ENCODE data around the gene GIGYF2. TPM values are rescaled to one million over a fixed set of nuclear protein-coding genes. Genes with fewer than 3 reads are reported as not detected.
A peak's percentile ranks its signal among the peaks of the same experiment; 100 is the strongest.

The GIGYF2 gene
- total and polyA plus RNA-seq, 2 of the 13 experiments (the other 11 are each of a cell fraction or from before 2014, with no cell fraction given), result 44.9 to 73.5 TPM

GRCh38 chr2:232875256-232876121 lies 178.4 kb downstream of the GIGYF2 start (continued):
- TF ChIP-seq ZNF318 (CRISPR knock-in tag; IDR thresholded peaks at IDR 0.05), result 0 out of 2 replicates have a peak, but pooled peaks have one; percentile 29
- 0 out of 2 replicates have a peak, but pooled peaks have one; percentile 73 for TF ChIP-seq ZNF34 (CRISPR knock-in tag; IDR thresholded peaks at IDR 0.05; ENCODE audit: borderline replicate concordance)
- no peak for TF ChIP-seq ZSCAN30 (CRISPR knock-in tag; IDR thresholded peaks at IDR 0.05)
- TF ChIP-seq ZFP82 (CRISPR knock-in tag; IDR thresholded peaks at IDR 0.05; ENCODE audit: borderline replicate concordance), result no peak
- no peak for TF ChIP-seq KLF12 (CRISPR knock-in tag; IDR thresholded peaks at IDR 0.05; ENCODE audit: borderline replicate concordance)
- no peak for TF ChIP-seq TFE3 (CRISPR knock-in tag; IDR thresholded peaks at IDR 0.05)
- TF ChIP-seq, protein P1, sequence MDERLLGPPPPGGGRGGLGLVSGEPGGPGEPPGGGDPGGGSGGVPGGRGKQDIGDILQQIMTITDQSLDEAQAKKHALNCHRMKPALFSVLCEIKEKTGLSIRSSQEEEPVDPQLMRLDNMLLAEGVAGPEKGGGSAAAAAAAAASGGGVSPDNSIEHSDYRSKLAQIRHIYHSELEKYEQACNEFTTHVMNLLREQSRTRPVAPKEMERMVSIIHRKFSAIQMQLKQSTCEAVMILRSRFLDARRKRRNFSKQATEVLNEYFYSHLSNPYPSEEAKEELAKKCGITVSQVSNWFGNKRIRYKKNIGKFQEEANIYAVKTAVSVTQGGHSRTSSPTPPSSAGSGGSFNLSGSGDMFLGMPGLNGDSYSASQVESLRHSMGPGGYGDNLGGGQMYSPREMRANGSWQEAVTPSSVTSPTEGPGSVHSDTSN (CRISPR knock-in tag; IDR thresholded peaks at IDR 0.05), result no peak
